GM19043 (cell line): ENCODE measurements around the gene PIGS.
"Not testable (repeated sequence)": the region's sequence is repeated elsewhere in the genome, so short reads cannot be mapped to it uniquely, and the experiment has no call there.

ENCODE experiments used
- ATAC-seq: cut with Tn5 transposase; IDR thresholded peaks from one replicate; pipeline ENCODE4 v1.9.1; 2021; ENCODE audit warnings: low read depth; ENCODE audit not compliant: unreplicated experiment

The PIGS gene

DNA sequence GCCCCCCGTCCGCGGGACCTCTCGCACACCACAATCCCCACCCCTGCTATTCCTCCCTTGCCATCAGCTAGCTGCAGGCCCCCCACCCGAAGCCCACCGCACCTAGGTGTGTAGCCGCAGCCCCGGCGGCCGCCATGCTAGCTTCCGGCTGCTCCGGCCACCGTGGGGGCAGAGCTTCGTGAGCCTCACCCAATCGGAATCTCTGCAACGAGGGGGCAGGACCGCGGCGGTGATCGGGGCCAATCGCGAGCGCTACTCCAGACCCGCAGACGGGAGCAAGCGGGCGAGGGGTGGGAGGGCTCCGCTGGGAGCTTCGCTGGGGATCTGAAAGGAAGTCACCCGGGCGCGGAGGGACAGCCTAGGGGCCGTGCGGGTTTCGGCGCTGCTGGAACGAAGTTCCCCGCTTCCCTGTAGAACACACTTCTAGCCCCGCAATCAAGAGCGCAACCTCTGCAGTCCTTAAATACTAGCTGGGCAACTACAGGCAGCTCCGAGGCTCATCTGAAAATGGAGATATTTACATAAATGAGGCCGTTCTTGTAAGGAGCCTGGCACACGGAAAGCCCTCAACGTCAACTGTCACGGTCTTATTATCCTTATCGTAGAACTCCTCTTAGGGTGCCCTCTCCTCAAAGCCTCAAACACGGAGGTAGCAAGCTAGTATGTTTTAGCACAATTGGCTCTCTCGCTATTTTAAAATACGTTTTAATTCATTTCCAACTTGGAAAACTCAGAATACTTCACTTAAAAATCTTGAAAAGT, at the start of gene PIGS:
TSS of gene PIGS (minus strand) at position 164 of the 762 bp plus-strand sequence. CDS start at position 136, 28 bp downstream.
- peak; percentile 87 for ATAC-seq

DNA sequence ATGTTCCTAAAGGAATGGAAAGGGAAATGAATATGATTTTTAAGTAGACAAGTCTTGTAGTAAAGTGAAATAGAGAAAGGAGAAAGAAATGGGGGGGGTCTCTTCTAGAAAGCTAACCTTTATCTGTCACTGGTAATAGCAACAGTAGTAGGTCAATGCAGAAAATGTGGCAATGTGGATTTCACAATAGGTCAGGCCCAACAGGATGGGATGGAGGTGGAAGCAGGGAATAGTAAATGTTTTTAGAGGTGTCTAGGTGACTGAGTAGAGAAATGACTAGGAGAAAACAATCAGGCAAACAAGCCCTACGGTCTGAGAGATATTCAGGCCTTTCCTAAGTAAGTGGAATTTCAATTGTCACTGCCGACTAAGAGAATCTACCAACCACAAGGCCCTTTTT, 48.7 kb upstream of the PIGS start:
- ATAC-seq, result no peak

DNA sequence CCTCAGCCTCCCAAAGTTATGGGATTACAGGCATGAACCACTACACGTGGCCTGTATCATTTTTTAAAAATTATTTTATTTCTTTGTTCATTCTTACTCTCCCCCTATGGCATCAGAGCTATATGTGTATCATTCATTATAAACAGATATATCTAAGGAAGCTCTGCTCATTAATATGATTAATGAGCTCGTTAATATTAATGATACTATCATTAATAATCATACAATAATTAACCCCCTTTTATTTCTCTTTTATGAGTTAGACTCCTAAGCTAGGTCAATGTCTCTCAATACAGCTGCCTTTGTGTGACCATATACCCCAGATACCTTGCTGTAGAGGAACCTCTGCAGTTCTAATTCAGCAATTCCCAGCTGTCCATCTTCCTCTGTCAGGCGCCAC, 47.1 kb upstream of the PIGS start:
- no peak for ATAC-seq

DNA sequence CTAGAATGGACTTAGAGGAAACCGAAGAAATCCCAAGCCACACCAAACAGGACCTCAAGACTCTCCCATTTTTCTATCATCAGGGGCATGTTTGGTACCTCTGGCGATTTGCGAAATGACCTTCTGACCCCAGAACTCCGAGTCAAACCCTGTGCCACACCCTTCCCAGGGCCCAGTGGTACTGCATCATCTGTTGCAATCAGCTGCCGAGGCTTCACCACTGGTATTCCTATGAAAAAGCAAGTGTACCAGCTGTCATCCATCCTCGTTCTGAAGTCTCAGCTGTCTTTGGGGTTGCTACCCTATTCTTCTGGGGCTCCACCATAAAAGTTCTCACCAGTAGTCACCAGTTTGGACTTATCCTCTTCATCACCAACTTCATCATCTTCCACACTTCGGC, 45.0 kb upstream of the PIGS start:
- no peak for ATAC-seq

DNA sequence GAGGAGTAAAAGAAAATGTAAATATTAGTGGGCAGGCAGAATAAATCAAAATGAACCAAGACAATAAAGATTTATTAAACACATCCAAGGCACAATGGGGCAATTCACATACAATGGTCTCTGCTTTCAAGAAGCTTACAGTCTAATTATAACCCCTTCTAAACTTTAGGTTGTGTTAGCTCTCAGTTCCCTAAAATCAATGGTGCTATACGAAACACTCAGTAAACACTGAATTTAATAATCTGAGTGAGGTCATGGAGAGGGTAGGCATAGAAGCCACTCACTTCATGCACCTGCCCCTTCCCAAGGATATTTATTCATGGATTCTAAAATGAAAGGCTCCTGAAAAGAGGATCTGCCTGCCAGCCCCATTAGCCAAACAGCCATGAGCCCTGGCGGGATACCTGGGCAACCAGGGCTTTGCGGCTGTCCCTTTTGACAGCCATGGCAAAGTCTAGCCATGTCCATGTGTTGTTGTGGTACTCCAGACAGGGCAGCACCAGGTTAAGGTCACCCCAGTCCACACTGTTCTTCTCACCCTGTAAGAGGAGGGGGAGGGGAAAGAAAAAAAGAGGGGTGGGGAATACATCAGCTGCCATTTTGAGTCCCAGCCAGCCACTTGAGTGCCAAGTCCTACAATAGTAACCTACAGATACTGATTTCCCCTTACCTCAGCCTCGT, 44.1 kb upstream of the PIGS start:
- ATAC-seq, result no peak

DNA sequence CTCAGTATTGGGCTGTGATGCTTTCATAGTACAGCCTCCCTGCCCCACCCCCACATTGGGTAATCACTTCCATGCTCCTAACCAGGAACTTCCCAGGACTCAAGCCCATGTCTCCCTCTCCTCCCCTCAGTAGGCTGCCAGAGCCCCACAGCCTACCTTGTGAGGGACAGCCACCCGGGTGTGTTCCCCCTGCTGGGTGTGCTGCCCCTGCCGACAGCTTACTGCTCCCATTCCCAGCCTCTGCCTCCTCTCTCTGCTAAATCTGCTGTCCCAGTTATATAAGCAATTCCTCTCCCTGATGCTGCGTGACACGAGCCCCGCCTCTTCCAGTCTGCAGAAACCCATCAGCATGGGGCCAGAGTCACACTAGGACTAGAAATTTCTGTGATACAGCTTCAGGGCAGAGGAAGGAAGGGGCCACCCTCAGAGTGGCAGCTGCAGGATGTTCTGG, 42.6 kb upstream of the PIGS start, which contains the start of gene RSKR:
TSS of gene RSKR (minus strand) at position 255 of the 451 bp plus-strand sequence. CDS start at position 231, 24 bp downstream.
- ATAC-seq, result no peak

DNA sequence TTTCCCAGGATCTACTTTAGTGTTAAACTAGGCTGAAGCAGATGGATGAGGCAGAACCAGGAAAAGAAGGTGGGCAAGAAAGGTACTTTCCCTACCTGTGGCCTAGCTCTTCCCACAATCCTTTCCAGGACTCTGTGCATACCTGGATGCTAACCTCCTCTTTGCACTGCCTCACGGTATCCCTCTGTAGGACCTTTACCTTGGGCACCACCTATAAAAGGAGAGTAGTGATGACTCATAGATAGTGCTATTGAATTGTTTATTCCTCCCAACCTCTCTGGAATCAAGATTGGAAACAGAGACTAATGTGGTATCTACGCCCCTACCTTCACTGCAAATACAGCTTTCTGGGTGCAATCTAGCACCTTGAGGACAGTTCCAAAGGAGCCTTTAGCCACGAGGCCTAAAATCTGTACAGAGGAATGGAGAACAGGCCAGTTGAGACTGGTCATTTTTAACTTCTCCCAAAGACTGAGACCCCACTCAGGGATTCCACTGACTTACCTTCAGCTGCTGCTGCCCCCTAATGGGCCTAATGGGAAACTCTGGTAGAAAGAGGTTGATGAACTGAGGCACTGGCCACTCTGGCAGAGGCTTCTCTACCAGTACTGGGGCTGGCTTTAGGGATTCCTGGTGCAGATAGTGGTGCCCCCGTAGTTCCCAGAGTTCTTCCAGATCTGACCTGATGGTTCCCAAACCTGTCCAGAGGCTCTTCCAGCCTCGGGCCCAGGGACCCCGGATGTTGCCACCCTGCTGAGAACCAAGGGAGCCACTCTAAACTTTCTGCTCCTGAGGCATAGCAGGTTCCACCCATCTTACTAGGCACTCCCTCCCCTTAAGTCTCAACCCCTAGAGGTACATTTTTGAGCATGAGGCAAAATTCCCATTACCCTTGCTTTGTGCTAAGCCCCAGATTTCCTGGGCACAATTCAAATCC, 41.9 kb upstream of the PIGS start:
- no peak for ATAC-seq

DNA sequence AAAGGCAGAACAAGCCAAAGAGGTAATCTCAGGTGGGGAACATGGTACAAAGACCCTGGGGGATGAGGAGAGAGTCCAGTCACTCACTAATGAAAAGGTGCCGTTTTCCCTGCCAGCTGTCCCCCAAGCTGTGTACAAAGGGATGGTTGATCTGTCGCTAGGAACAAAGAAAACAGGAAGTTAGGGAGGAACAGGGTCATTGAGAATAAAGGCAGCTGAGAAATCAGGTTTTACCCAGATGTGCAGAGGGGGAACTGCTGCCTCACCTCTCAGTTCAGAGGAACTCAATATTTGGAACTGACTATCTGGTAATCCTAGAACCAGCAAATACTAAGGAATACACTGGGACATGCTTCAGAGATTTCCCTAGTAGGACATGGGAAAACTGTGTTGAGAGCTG, 41.2 kb upstream of the PIGS start:
- no peak for ATAC-seq

DNA sequence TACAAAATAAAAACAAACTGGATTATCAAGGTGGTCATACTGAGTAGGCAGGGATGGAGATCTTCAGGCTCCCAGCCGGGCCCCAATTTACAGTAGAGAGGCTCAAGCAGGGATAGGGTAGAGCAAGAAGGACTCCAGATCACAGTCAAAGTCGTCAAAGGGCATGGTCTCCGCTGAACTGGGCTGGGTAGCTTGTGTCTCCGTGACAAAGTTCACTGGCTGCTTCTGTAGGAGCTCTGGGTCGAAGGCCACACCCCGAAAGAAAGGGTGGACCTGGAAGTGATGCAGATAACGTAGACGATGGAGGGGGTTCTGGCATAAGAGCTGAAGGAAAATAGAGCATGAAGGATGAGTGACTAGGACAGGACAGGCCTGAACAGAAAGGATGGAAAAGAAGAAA, 39.1 kb upstream of the PIGS start:
- no peak for ATAC-seq

DNA sequence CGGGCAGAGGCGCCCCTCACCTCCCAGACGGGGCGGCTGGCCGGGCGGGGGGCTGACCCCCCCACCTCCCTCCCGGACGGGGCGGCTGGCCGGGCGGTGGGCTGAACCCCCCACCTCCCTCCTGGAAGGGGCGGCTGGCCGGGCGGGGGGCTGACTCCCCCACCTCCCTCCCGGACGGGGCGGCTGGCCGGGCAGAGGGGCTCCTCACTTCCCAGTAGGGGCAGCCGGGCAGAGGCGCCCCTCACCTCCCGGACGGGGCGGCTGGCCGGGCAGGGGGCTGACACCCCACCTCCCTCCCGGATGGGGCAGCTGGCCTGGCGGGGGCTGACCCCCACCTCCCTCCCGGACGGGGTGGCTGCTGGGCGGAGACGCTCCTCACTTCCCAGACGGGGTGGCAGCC, 32.7 kb upstream of the PIGS start:
- not testable (repeated sequence) for ATAC-seq

DNA sequence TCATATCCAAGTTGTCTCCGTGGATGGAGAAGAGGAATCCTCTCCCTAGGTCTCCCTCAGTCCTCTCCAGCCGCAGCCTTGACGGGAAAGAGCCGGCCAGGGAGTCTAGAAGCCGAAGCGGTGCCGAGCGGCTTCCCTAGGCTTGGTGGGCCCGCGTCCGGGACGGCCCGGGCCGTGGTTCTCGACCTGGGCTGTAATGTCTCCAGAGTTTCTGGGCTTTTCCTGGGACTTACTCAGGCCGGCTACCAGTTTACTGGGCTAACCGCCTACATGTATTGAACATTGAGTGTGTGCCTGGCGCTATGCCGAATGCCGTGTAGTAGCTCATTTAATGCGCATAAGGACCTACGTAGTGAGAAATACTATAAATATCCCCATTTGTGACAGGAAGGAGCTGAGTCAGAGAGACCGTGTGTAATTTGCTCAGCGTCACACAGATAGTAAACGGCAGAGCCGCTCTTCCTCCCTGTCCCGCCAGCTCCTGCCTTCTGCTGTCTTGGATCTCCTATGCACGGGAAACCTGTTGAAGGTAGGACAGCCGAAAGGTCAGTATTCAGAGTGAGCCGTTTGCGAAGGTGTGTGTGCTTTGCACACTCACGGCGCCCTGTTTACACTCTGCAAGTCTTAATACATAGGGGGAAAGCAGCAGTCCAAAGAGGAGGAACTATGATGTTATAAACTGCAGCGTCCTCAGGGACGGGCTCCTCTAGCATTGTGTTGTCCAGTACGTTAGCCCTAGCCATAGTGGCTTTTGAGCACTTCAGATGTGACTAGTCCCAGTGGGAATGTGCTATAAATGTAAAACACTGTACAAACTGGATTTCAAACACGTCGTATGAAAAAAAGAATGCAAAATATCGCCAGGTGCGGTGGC, 28.2 kb upstream of the PIGS start:
- ATAC-seq, result peak; percentile 28

DNA sequence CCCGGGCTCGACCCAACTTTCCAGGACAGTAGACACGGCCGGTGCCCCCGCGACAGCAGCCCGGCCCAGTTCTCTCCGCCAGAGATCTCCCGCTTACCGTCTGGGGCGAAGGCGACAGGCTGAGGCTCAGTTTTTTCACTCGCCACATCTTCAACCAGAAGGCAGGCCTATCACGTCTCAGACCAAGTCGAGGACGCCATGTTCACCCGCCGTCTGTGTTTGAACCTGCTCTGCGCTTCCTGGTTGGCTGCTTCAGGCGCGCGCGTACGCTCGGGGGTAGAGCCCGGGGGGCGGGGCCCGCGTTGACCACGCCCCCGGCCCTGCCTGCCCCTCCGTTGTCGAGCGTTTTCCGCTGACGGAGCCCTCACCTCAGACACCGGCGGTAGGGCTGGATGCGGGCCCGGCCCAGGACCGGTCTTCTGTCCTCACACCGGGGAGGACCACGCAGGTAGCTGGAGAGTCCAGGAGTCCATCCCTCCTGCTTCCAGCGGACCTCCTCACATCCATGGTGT, 27.5 kb upstream of the PIGS start, which contains the start of gene SPAG5:
TSS of gene SPAG5 (minus strand) at position 227 of the 512 bp plus-strand sequence. CDS start at position 148, 79 bp downstream.
- ATAC-seq, result peak; percentile 87

DNA sequence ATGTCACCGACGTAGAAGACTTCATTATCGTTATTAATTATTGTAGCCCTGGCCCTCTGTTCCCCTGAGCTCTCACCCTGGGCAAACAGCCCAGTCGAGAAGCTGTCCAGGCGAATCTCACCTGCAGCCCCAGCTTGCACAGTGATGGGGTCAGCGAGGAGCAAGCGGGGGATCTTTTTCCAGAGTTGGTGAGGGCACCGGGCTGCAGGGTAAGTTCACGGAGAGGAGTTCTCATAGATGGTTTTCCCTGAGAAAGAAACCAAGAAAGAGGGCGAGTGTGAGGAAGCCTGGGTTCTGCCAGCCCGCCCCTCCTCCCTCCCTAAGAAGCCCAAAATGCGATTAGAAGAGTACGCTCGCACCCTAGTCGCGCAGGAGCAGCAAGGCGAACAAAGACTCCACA, 27.1 kb upstream of the PIGS start:
- ATAC-seq, result no peak

DNA sequence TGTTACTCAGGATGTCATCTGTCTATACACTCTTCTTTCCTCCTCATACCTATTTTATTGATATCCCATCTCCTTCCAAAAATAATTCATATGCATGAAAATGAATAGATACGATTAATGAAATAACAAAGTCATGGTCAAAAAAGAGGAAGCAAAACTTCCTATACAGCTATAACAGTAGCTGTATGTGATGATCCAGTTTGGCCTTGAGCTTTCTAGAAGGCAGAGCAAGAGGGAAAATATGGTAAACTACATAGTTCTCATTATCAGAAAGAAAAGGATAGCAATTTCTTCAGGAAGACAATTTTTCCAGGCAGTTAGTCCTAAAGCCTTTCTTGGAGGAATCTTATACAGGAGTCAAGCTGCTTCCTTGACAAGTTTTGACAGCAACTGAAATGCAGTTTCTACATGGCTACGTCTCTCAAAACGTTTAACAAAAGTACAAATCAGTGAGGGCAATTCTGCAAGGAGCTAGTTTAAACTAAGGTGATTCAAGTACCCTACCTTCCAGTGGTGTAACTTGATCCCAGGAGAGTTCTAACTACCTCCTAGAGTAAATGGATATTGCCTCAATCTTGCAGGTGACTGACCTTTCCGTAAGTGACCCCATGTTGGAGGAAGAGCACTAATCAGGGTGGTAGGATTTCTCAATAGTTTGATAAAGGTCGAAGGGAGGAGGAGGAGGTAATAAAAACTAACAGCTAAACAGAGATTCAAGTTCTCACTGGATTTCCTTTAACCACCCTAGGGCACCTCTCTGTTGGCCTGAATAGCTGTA, 26.5 kb upstream of the PIGS start:
- ATAC-seq, result no peak

DNA sequence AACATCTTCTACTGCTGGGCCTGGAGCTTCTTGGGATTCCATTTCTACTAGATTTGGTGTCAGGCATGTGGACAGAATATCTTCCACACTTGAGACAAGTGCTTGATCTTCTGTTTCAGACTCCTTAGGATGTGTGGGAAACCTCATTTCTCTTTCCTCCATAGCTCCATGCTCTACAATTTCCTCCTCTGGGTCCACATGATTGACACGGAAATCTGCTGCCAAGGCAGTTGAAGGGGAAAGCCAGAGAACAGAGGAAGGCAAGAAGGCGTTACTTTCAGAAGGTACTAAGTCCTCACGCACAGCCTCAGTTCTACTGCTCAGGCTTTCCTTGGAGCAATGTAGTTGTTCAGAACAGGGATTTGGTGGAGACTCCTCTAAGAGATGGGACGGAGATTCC, 20.9 kb upstream of the PIGS start:
- ATAC-seq, result no peak

DNA sequence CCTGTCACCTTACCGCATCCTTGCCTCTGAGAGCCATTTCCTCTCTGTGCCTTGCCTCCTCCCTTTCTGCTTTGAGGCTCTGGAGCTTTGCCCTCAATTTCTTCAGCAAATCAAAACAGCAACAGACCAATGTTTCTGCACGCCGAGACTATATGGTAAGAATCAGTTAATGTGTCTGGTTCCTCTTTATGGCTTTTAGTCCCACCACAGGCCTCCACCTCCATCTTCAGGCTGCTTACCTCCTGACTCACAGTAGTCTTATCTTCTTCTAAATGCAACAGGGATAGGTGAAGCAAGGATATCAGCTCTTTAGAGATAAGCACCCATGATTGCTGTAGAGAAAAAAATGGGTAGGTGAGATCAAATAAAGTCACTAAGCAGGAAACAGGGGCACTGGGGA, 14.5 kb upstream of the PIGS start:
- ATAC-seq, result no peak

DNA sequence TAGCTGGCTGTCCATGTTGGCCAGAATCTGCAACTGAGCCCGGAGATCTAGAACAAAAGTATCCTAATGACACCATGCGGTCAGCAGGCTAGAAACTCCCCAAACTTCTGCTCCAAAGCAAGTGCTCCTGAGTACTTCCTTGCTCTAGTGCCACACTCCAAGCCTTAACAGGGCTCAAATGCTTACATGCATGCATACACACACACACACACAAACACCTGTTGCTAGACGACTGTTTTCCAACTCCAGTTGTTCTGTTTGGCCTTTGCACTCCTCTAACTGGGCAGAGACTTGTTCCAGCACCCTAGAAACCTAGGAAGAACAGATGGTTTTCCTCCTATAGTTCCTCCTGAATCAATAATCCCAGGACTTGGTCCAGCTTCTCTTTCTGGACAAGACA, 13.1 kb upstream of the PIGS start:
- no peak for ATAC-seq

DNA sequence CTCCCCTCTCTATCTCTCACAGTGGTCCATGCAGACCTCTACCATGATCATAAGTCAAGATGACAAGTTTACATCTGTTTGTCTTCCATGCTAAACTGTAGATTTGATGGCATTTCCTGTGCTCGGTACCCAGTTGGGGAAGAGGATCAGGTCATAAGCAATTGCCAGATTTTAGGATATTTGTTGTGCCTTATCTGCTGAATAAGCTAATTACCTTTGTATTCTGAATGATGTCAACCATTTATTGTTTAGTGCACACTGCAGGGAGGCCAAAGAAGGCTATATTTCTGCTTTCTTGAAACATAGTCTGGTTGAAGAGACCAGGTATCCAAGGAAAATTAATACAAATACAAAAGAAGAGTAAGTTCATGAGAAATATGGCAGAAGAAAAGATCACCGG, 11.2 kb upstream of the PIGS start:
- no peak for ATAC-seq

DNA sequence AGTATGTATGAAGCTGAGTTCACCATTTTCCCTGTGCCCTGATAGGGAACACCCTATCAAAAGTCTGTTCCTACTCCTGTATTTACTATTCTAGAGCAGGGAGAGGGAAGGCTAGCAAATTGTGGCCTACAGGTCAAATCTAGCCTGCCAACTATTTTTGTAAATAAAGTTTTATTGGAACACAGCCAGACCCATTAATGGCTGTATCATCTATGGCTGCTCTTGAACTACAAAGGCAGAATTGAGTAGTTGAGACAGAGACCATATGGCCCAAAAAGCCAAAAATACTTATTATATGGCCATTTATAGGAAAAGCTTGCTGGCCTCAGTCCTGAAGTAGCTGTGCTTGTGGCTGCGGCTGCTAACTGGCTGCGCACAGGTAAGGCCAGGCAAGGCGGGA, 9.6 kb upstream of the PIGS start:
- ATAC-seq, result no peak
